GM19395 (cell line): ENCODE data around the gene CCDC191.

ENCODE experiments used
- ATAC-seq: cut with Tn5 transposase; IDR thresholded peaks from one replicate; pipeline ENCODE4 v1.9.1; 2021; ENCODE audit warnings: mild to moderate bottlenecking, moderate library complexity; ENCODE audit not compliant: unreplicated experiment

The CCDC191 gene

GRCh38 chr3:114056130-114057010, at the start of gene CCDC191, which contains the start of gene QTRT2:
Gene CCDC191 (minus strand): TSS chr3:114056526. CDS start chr3:114056466, 60 bp downstream.
Gene QTRT2 (plus strand): TSS chr3:114056737. CDS start chr3:114065258, 8,521 bp downstream.
- peak; percentile 97 for ATAC-seq

- no peak for ATAC-seq
These were observed 48.1 kb upstream of the CCDC191 start for GRCh38 chr3:114104414-114104813.

GRCh38 chr3:114103858-114104257, 47.5 kb upstream of the CCDC191 start:
- no peak for ATAC-seq

GRCh38 chr3:114103181-114103580, 46.9 kb upstream of the CCDC191 start:
- ATAC-seq, result no peak

GRCh38 chr3:114101101-114101500, 44.8 kb upstream of the CCDC191 start:
- ATAC-seq, result no peak

GRCh38 chr3:114095796-114096195, 39.5 kb upstream of the CCDC191 start:
- no peak for ATAC-seq

- no peak for ATAC-seq
These were observed 37.3 kb upstream of the CCDC191 start for GRCh38 chr3:114093596-114093995.

GRCh38 chr3:114093016-114093380, 36.7 kb upstream of the CCDC191 start:
- no peak for ATAC-seq

GRCh38 chr3:114092151-114093015, 36.1 kb upstream of the CCDC191 start:
- ATAC-seq, result no peak

GRCh38 chr3:114089675-114090074, 33.3 kb upstream of the CCDC191 start:
- no peak for ATAC-seq

GRCh38 chr3:114086356-114086755, 30.0 kb upstream of the CCDC191 start:
- no peak for ATAC-seq

GRCh38 chr3:114083112-114083511, 26.8 kb upstream of the CCDC191 start:
- no peak for ATAC-seq

GRCh38 chr3:114081037-114081436, 24.7 kb upstream of the CCDC191 start:
- ATAC-seq, result no peak

- ATAC-seq, result no peak
These were observed 23.9 kb upstream of the CCDC191 start for GRCh38 chr3:114080201-114080600.

GRCh38 chr3:114079761-114080160, 23.4 kb upstream of the CCDC191 start:
- no peak for ATAC-seq

- no peak for ATAC-seq
These were observed 21.8 kb upstream of the CCDC191 start for GRCh38 chr3:114078126-114078525.

GRCh38 chr3:114076711-114077110, 20.4 kb upstream of the CCDC191 start:
- ATAC-seq, result no peak

- no peak for ATAC-seq
These were observed 15.5 kb upstream of the CCDC191 start for GRCh38 chr3:114071786-114072185.

- no peak for ATAC-seq
These were observed 12.0 kb upstream of the CCDC191 start for GRCh38 chr3:114068336-114068735.

- ATAC-seq, result no peak
These were observed 11.5 kb upstream of the CCDC191 start for GRCh38 chr3:114067804-114068203.

GRCh38 chr3:114060906-114061655, 4.8 kb upstream of the CCDC191 start:
- no peak for ATAC-seq
